Loucy (cell line): ENCODE measurements around the gene TMCO2.

Source experiments
- H2AFZ ChIP-seq: fragments of 200-600 bp; sonication (generic); 2 replicates; pipeline ENCODE4 v1.6.0; 2016; ENCODE audit warnings: antibody characterized with exemption, mild to moderate bottlenecking, low read length, moderate library complexity
- H3F3A ChIP-seq: fragments of 200-600 bp; 2 replicates; pipeline ENCODE4 v1.6.0; 2016; ENCODE audit warnings: antibody characterized with exemption, low read depth, mild to moderate bottlenecking
- H3K27me3 ChIP-seq: fragments of 200-600 bp; sonication (generic); 2 replicates; pipeline ENCODE4 v1.6.1; 2014; ENCODE audit warnings: low read length, mild to moderate bottlenecking; ENCODE audit not compliant: insufficient read depth, poor library complexity, severe bottlenecking
- H3K36me3 ChIP-seq: fragments of 200-600 bp; sonication (generic); 2 replicates; pipeline ENCODE4 v1.6.1; 2016; ENCODE audit warnings: low read length; ENCODE audit not compliant: insufficient read depth
- H3K4me1 ChIP-seq: fragments of 200-600 bp; sonication (generic); 2 replicates; pipeline ENCODE4 v1.5.1; 2014; ENCODE audit warnings: low read length, mild to moderate bottlenecking; ENCODE audit not compliant: insufficient read depth, poor library complexity, severe bottlenecking
- H3K4me2 ChIP-seq: fragments of 200-600 bp; sonication (generic); 2 replicates; pipeline ENCODE4 v1.6.0; 2014; ENCODE audit warnings: antibody characterized with exemption, low read length, low read depth, mild to moderate bottlenecking; ENCODE audit not compliant: poor library complexity, severe bottlenecking
- H3K4me3 ChIP-seq: fragments of 200-600 bp; sonication (generic); 2 replicates; pipeline ENCODE4 v1.5.1; 2014; ENCODE audit warnings: low read length, mild to moderate bottlenecking, mixed read lengths; ENCODE audit not compliant: poor library complexity, severe bottlenecking
- H3K79me2 ChIP-seq: fragments of 200-600 bp; sonication (generic); 2 replicates; pipeline ENCODE4 v1.6.1; 2014; ENCODE audit warnings: low read length; ENCODE audit not compliant: insufficient read depth
- H3K9ac ChIP-seq: fragments of 200-600 bp; sonication (generic); 2 replicates; pipeline ENCODE4 v1.6.0; 2014; ENCODE audit warnings: mild to moderate bottlenecking, low read depth, low read length, moderate library complexity; ENCODE audit not compliant: poor library complexity, severe bottlenecking
- H3K9me2 ChIP-seq: fragments of 200-600 bp; sonication (generic); replicated peaks from 2 replicates; pipeline ENCODE4 v1.6.1; 2016; ENCODE audit warnings: low read depth, low read length, mixed read lengths
- H3K9me3 ChIP-seq: fragments of 200-600 bp; sonication (generic); 2 replicates; pipeline ENCODE4 v1.6.1; 2014; ENCODE audit warnings: mild to moderate bottlenecking, antibody characterized with exemption, low read length, low read depth; ENCODE audit not compliant: insufficient read depth
- H4K20me1 ChIP-seq: fragments of 200-600 bp; sonication (generic); 2 replicates; pipeline ENCODE4 v1.6.0; 2014; ENCODE audit warnings: antibody characterized with exemption, low read length, mild to moderate bottlenecking; ENCODE audit not compliant: insufficient read depth, poor library complexity, severe bottlenecking
- EZH2phosphoT487 ChIP-seq: fragments of 200-600 bp; IDR thresholded peaks from 2 replicates; pipeline ENCODE4 v1.6.1; 2018; ENCODE audit warnings: antibody characterized with exemption, mild to moderate bottlenecking, moderate library complexity, borderline replicate concordance
- TF ChIP-seq, protein P1 (sequence below): fragments of 200-600 bp; sonication (generic); conservative IDR thresholded peaks from 2 replicates; pipeline ENCODE4 v1.5.1; 2014; ENCODE audit warnings: mild to moderate bottlenecking, antibody characterized with exemption, low read length

TMCO2 gene

GRCh38 chr1:40255231-40255630, 7.5 kb downstream of the TMCO2 start:
- Histone ChIP-seq H3F3A (no peaks in the 10 kb centered on the region), H3K4me2 (peak overlapping the region; percentile 84), H3K4me3 (no peak overlapping the region), H3K9me2 (no peaks in the 10 kb centered on the region), H3K4me1 (peaks cover 22% of the 10 kb centered on the region), H3K36me3 (no peaks in the 10 kb centered on the region), H4K20me1 (no peaks in the 10 kb centered on the region), H3K27me3 (no peaks in the 10 kb centered on the region), H3K79me2 (peaks cover 43% of the 10 kb centered on the region), H3K9ac (no peak overlapping the region), H2AFZ (no peak overlapping the region), H3K9me3 (no peaks in the 10 kb centered on the region)
- TF ChIP-seq EZH2phosphoT487, result no peak
- TF ChIP-seq, protein P1, sequence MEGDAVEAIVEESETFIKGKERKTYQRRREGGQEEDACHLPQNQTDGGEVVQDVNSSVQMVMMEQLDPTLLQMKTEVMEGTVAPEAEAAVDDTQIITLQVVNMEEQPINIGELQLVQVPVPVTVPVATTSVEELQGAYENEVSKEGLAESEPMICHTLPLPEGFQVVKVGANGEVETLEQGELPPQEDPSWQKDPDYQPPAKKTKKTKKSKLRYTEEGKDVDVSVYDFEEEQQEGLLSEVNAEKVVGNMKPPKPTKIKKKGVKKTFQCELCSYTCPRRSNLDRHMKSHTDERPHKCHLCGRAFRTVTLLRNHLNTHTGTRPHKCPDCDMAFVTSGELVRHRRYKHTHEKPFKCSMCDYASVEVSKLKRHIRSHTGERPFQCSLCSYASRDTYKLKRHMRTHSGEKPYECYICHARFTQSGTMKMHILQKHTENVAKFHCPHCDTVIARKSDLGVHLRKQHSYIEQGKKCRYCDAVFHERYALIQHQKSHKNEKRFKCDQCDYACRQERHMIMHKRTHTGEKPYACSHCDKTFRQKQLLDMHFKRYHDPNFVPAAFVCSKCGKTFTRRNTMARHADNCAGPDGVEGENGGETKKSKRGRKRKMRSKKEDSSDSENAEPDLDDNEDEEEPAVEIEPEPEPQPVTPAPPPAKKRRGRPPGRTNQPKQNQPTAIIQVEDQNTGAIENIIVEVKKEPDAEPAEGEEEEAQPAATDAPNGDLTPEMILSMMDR, result no peak

DNA sequence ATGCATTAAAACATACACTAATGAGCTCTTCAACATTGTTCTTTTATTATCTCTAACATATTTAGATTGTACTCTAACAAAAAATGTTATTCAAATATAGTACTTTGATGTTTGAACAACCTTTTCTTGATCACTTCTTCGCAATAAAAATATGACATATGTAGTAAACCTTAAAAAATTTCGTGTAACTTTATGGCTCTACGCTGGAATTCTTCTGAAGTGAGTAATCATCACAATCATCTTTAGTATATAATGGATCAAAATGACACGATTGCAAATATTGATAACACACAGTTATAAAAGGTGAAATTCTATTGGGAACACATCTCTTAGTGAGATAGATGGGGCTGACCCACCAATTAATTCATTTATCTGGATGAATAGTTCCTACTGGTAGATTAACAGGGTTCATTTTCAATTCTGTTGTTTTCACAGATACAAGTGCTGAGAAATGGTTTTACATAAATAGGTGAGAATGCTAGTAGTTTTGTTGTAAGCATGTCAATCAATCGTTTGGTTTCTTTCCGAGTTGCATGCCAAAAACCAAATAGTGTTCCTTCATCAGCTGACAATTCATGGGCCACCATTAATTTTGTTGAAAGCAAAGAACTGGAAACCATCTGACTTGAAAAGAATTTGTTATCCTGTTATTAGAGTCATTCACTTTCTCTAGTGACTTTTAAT, 8.8 kb downstream of the TMCO2 start:
- no peaks in the 10 kb centered on the region; the same call in 1 of the 2 replicates for H3K36me3 ChIP-seq
- no peak for TF ChIP-seq EZH2phosphoT487
- TF ChIP-seq, protein P1, result no peak
- no peaks in the 10 kb centered on the region for H3F3A ChIP-seq
- peak overlapping the region; percentile 88 for H3K4me3 ChIP-seq
- no peak overlapping the region for H2AFZ ChIP-seq
- H3K9me3 ChIP-seq, result no peaks in the 10 kb centered on the region
- H4K20me1 ChIP-seq, result peaks cover 3% of the 10 kb centered on the region
- no peaks in the 10 kb centered on the region for H3K27me3 ChIP-seq
- peak overlapping the region; percentile 84 for H3K4me2 ChIP-seq
- peak overlapping the region; percentile 93 for H3K9ac ChIP-seq
- peaks cover 27% of the 10 kb centered on the region for H3K4me1 ChIP-seq
- peaks cover 56% of the 10 kb centered on the region for H3K79me2 ChIP-seq
- no peaks in the 10 kb centered on the region for H3K9me2 ChIP-seq

GRCh38 chr1:40257313-40257687, 9.6 kb downstream of the TMCO2 start:
- peaks cover 27% of the 10 kb centered on the region for H3K4me1 ChIP-seq
- H3K9me3 ChIP-seq, result no peaks in the 10 kb centered on the region
- H3K4me3 ChIP-seq, result peak overlapping the region; percentile 88
- TF ChIP-seq EZH2phosphoT487, result no peak
- TF ChIP-seq, protein P1, result no peak
- no peaks in the 10 kb centered on the region for H3K27me3 ChIP-seq
- no peaks in the 10 kb centered on the region; the same call in 1 of the 2 replicates for H3K36me3 ChIP-seq
- H3F3A ChIP-seq, result no peaks in the 10 kb centered on the region
- peak overlapping the region; percentile 84 for H3K4me2 ChIP-seq
- no peaks in the 10 kb centered on the region for H3K9me2 ChIP-seq
- H3K79me2 ChIP-seq, result peaks cover 62% of the 10 kb centered on the region
- peak overlapping the region; percentile 91 for H2AFZ ChIP-seq
- H3K9ac ChIP-seq, result peak overlapping the region; percentile 93
- H4K20me1 ChIP-seq, result peaks cover 3% of the 10 kb centered on the region
